Adrenal gland (tissue), 5 donors: ENCODE results near the gene ZNF654.
"Not testable (repeated sequence)": the region's sequence is repeated elsewhere in the genome, so short reads cannot be mapped to it uniquely, and the experiment has no call there.

Experiments
- CTCF ChIP-seq, 6 experiments: fragments of 450-650 bp in 4 of 6; fragments of 200-600 bp in 2 of 6; sonication (generic) in 1 of 6; IDR thresholded peaks; 1 replicate in 5 of 6; 2 replicates in 1 of 6; pipeline versions ENCODE4 v1.5.1 to v1.8.0; 2016 to 2021; ENCODE audit warnings: antibody characterized with exemption in 6 of 6, mild to moderate bottlenecking in 2 of 6, moderate library complexity in 1 of 6
- POLR2A ChIP-seq, 2 donors: fragments of 450-650 bp; IDR thresholded peaks; one replicate each; pipeline ENCODE4 v1.6.1; 2017; ENCODE audit warnings: antibody characterized with exemption in 2 of 2, mild to moderate bottlenecking in 2 of 2, moderate library complexity in 1 of 2
- donor health status: DM: no; HTN: no; CAD: no.

- not testable (repeated sequence) for TF ChIP-seq CTCF, POLR2A (IDR thresholded peaks at IDR 0.05)
These were observed 43.4 kb upstream of the ZNF654 start for GRCh38 chr3:88015656-88016055.
